ENCODE results near the gene SIRT3. TPM values are rescaled to one million over a fixed set of nuclear protein-coding genes. Genes with fewer than 3 reads are reported as not detected.
A peak's percentile ranks its signal among the peaks of the same experiment; 100 is the strongest.

The SIRT3 gene
- total RNA-seq (10 to 100 TPM; 18.5 to 32.5 (median 27.1) TPM), polyA plus RNA-seq (23.9 TPM)
- long read RNA-seq, donor 1, transcript SIRT3-201 (7 exons, 2,543 nt): major isoform, 88 of 137 reads
- long read RNA-seq, donor 1, transcript SIRT3-214 (7 exons, 1,588 nt): minor isoform, 5 of 137 reads
- long read RNA-seq, donor 1, partial matches to known transcripts: 15 of 137 reads
- long read RNA-seq, donor 1, other reads (novel, unspliced or antisense): 25 of 137 reads
- long read RNA-seq, donor 2, transcript SIRT3-201 (7 exons, 2,543 nt): major isoform, 34 of 43 reads
- long read RNA-seq, donor 2, partial matches to known transcripts: 1 of 43 reads
- long read RNA-seq, donor 2, other reads (novel, unspliced or antisense): 8 of 43 reads
- long read RNA-seq, donor 3, transcript SIRT3-201 (7 exons, 2,543 nt): major isoform, 176 of 271 reads
- long read RNA-seq, donor 3, transcript SIRT3-214 (7 exons, 1,588 nt): minor isoform, 23 of 271 reads
- long read RNA-seq, donor 3, partial matches to known transcripts: 9 of 271 reads
- long read RNA-seq, donor 3, other reads (novel, unspliced or antisense): 60 of 271 reads
- long read RNA-seq, donor 4, transcript SIRT3-201 (7 exons, 2,543 nt): major isoform, 61 of 96 reads
- long read RNA-seq, donor 4, partial matches to known transcripts: 10 of 96 reads
- long read RNA-seq, donor 4, other reads (novel, unspliced or antisense): 22 of 96 reads

DNA sequence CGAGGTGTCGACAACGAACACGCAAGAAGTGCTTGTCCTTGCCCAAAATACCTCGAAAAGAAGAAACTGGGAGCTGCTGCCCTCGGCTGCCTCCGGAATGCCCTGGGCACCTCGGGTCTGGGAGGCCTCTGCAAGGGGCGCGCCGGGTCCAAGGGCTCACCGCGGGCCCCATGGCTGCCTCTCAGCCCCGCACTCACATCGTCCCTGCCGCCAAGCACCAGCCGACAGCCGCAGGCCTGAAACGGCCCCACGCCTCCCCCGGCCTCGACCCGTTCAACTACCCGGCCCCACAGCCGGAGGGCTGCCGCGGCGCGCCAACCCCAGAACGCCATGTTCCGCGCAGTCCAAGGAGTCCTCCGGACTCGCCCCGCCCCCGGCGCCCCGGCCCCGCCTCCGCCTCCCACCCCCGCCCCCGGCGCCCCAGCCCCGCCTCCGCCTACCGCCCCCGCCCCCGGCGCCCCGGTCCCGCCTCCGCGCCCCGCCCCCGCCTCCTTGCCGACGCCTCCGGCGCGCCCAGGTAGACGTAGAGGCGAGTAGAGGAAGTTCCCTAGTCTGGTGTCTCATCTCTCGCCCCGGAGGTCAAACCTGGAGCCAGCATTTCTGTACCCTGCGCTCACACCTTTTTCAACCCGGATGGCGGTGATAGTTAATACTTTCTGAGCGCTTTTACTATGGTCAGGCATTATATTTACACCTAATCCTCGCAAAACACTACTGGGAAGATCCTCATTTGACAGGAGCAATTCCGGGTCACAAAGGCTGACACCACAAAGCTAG is at the start of gene SIRT3:
SIRT3 (minus strand) TSS at position 346 of the 777 bp plus-strand sequence; CDS start at position 332, 14 bp downstream.
- Histone ChIP-seq H3K9me3 (ENCODE audit: control insufficient read depth, low read length) (no peaks in the 10 kb centered on the region), H3K4me1 (ENCODE audit: control insufficient read depth, insufficient read depth, low read length) (no peaks in the 10 kb centered on the region), H3K27me3 (ENCODE audit: control insufficient read depth, insufficient read depth) (no peaks in the 10 kb centered on the region), H3K27ac (ENCODE audit: low read length) (peak within 1 kb of the TSS; percentile 100), H3K4me3 (ENCODE audit: low read length) (peak within 1 kb of the TSS; percentile 98)
- WGBS: under 1% methylated on average over 61 of the region's 70 CpGs
- intact Hi-C loops (cut with DNase I): no loop called here
- ATAC-seq (peak; percentile 92 to 94), DNase-seq (peak; percentile 80 to 92 (median 92))

GRCh38 chr11:285894-286220 is 49.7 kb upstream of the SIRT3 start:
- Histone ChIP-seq H3K4me3 (ENCODE audit: low read length) (no peak overlapping the region), H3K27me3 (ENCODE audit: control insufficient read depth, insufficient read depth) (no peaks in the 10 kb centered on the region), H3K27ac (ENCODE audit: low read length) (no peak overlapping the region), H3K4me1 (ENCODE audit: control insufficient read depth, insufficient read depth, low read length) (no peaks in the 10 kb centered on the region), H3K9me3 (ENCODE audit: control insufficient read depth, low read length) (no peaks in the 10 kb centered on the region)
- intact Hi-C loops (cut with DNase I): no loop called here
- peak in 1 of 3 donors; percentile 25 for DNase-seq
- no peak for ATAC-seq
- WGBS: 82% methylated on average over 8 of the region's 8 CpGs

- H3K27me3 ChIP-seq (ENCODE audit: control insufficient read depth, insufficient read depth): no peaks in the 10 kb centered on the region
- no peaks in the 10 kb centered on the region for H3K4me1 ChIP-seq (ENCODE audit: control insufficient read depth, insufficient read depth, low read length)
- intact Hi-C loops (cut with DNase I): no loop called here
- no peaks in the 10 kb centered on the region for H3K9me3 ChIP-seq (ENCODE audit: control insufficient read depth, low read length)
- no peak overlapping the region for H3K27ac ChIP-seq (ENCODE audit: low read length)
- DNase-seq (peak in 2 of 3 donors; percentile 42 to 46), ATAC-seq (no peak)
- 82% methylated on average over 29 of the region's 29 CpGs for WGBS
- no peak overlapping the region for H3K4me3 ChIP-seq (ENCODE audit: low read length)
Observed at GRCh38 chr11:285021-285893, 49.1 kb upstream of the SIRT3 start.

- DNase-seq (peak in 2 of 3 donors; percentile 44 to 56), ATAC-seq (no peak)
- Histone ChIP-seq H3K4me3 (ENCODE audit: low read length) (no peak overlapping the region), H3K27me3 (ENCODE audit: control insufficient read depth, insufficient read depth) (no peaks in the 10 kb centered on the region), H3K9me3 (ENCODE audit: control insufficient read depth, low read length) (no peaks in the 10 kb centered on the region), H3K27ac (ENCODE audit: low read length) (no peak overlapping the region), H3K4me1 (ENCODE audit: control insufficient read depth, insufficient read depth, low read length) (no peaks in the 10 kb centered on the region)
- intact Hi-C loops (cut with DNase I): no loop called here
- 84% methylated on average over 24 of the region's 24 CpGs for WGBS
Observed at GRCh38 chr11:284105-285020, 48.2 kb upstream of the SIRT3 start.

DNA sequence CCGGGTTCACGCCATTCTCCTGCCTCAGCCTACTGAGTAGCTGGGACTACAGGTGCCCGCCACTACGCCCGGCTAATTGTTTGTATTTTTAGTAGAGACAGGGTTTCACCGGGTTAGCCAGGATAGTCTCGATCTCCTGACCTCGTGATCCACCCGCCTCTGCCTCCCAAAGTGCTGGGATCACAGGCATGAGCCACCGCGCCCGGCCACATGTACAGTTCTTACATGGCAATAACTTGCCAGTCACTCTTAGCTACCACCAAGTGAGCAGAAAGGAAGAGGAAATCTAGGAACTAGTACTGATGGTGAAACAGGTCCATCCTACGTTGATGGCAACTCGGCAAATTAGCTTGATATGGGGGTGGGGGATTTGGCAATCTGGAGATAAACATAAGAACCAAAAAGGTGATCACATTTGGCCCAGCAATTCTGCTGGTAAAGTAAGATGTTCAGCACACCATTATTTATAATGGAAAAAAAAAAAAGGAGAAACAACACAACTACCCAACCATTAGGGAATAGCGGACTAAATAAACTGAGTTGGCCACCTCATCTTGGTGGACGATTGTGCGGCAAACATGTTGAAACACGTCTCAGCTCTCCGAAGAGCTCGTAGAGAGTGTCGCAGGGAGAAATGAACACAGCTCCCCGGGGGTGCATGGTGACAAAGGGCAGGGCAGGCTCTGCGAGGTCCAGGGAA is 47.4 kb upstream of the SIRT3 start:
- Histone ChIP-seq H3K27ac (ENCODE audit: low read length) (no peak overlapping the region), H3K9me3 (ENCODE audit: control insufficient read depth, low read length) (no peaks in the 10 kb centered on the region), H3K27me3 (ENCODE audit: control insufficient read depth, insufficient read depth) (no peaks in the 10 kb centered on the region), H3K4me1 (ENCODE audit: control insufficient read depth, insufficient read depth, low read length) (no peaks in the 10 kb centered on the region), H3K4me3 (ENCODE audit: low read length) (no peak overlapping the region)
- intact Hi-C loops (cut with DNase I): no loop called here
- DNase-seq: no peak
- 84% methylated on average over 23 of the region's 23 CpGs for WGBS
- ATAC-seq: no peak

DNA sequence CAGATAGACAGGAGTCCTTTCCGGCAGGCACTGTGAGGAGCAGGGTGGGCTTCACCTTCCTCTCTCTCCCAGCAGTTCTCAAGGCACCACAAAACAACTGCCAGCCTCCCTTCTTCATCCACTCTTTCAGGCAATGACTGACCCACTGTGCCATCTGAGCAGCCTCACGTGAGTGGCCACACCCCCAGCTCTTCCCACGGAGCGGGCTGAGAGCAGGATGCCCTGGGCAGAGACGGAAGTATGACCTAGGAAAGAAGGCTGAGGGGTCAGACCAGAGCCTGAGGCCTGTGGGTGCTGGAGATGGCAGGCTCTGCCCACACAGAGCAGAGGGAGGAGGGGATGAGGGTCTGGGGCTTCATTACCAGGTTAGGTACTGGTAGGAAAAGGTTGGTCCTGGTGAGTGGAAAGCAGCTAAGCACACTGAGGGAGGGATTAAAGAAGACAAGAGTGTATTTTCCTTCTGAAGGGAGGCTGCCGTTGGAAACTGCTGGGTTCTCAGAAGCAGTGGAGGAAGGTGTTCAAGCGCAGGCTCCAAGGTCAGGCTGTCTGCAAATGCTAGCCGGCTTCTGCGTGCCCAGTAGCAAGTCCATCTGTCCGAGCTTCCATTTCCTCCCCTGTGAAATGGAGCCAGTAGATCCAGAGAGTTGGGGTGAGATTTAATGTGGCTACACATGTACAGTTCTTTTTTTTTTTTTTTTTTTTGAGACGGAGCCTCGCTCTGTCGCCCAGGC is 46.7 kb upstream of the SIRT3 start:
- no peaks in the 10 kb centered on the region for H3K27me3 ChIP-seq (ENCODE audit: control insufficient read depth, insufficient read depth)
- no peak overlapping the region for H3K27ac ChIP-seq (ENCODE audit: low read length)
- DNase-seq (no peak), ATAC-seq (no peak)
- no peaks in the 10 kb centered on the region for H3K9me3 ChIP-seq (ENCODE audit: control insufficient read depth, low read length)
- H3K4me3 ChIP-seq (ENCODE audit: low read length): no peak overlapping the region
- WGBS: 62% methylated on average over 13 of the region's 13 CpGs
- H3K4me1 ChIP-seq (ENCODE audit: control insufficient read depth, insufficient read depth, low read length): no peaks in the 10 kb centered on the region
- intact Hi-C loops (cut with DNase I): no loop called here

DNA sequence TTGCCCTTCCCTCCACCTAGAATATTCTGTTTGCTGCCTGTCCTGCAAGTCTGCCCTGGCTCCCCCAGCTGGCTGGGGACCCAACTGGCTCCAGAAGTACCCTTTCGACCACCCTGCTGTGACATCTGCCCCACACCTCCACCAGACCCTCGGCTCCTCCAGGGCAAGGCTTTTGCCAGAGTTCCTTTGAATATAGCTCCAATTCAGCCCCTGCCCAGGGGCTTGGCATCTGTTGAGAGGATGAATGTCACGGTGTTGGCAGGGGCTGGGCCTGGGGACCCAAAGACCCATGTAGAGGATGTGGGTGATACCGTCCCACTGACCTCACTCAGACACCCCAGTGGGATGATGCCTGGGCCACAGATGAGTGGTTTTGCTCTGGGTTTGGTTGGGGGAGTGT is 46.0 kb upstream of the SIRT3 start:
- H3K27ac ChIP-seq (ENCODE audit: low read length): no peak overlapping the region
- 70% methylated on average over 4 of the region's 4 CpGs for WGBS
- ATAC-seq (no peak), DNase-seq (peak in 1 of 3 donors; percentile 27)
- intact Hi-C loops (cut with DNase I): no loop called here
- H3K4me1 ChIP-seq (ENCODE audit: control insufficient read depth, insufficient read depth, low read length): no peaks in the 10 kb centered on the region
- H3K4me3 ChIP-seq (ENCODE audit: low read length): no peak overlapping the region
- no peaks in the 10 kb centered on the region for H3K27me3 ChIP-seq (ENCODE audit: control insufficient read depth, insufficient read depth)
- no peaks in the 10 kb centered on the region for H3K9me3 ChIP-seq (ENCODE audit: control insufficient read depth, low read length)

DNA sequence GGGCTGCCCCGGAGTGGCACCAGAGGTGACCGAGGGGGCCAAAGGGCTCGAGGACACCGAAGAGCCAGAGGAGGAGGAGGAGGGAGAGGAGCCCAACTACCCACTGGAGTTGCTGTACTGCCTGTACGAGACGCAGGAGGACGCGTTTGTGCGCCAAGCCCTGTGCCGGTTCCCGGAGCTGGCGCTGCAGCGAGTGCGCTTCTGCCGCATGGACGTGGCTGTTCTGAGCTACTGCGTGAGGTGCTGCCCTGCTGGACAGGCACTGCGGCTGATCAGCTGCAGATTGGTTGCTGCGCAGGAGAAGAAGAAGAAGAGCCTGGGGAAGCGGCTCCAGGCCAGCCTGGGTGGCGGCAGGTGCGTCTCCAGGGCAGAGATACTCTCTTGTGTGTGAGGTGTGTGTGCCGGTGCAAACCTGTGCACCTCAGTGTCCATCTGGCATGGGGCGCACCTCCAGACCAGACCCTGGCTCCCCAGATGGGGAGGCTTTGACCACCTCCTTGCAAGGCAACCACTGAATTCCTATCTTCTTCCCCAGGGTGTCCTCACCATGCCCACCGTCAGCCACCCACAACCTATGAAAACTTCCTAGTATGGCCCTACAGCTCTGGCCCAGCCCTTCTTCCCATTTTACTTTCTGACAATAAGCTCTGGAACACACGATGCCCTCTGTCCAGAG is 45.5 kb upstream of the SIRT3 start:
- intact Hi-C loops (cut with DNase I): no loop called here

More for the DNA sequence above, 45.5 kb upstream of the SIRT3 start:
- Histone ChIP-seq H3K27me3 (ENCODE audit: control insufficient read depth, insufficient read depth) (no peaks in the 10 kb centered on the region), H3K4me1 (ENCODE audit: control insufficient read depth, insufficient read depth, low read length) (no peaks in the 10 kb centered on the region), H3K4me3 (ENCODE audit: low read length) (no peak overlapping the region), H3K27ac (ENCODE audit: low read length) (no peak overlapping the region), H3K9me3 (ENCODE audit: control insufficient read depth, low read length) (no peaks in the 10 kb centered on the region)
- ATAC-seq (no peak), DNase-seq (peak in 1 of 3 donors; percentile 41)
- 32% methylated on average over 26 of the region's 26 CpGs for WGBS

Measured in right cardiac atrium (tissue), 5 donors.